HepG2 (cell line): ENCODE measurements around the gene ALKBH5. TPM values are rescaled to one million over a fixed set of nuclear protein-coding genes. Genes with fewer than 3 reads are reported as not detected.

Experiments
- ATAC-seq: fragments of 200-7000 bp; cut with Tn5 transposase; 3 replicates; pipeline ENCODE4 v1.9.1; 2020; ENCODE audit warnings: mild to moderate bottlenecking, moderate library complexity
- BruUV-seq: library from RNA; stranded (reverse); fragments of 400-500 nt; replicated peaks from 2 replicates; lab custom pipeline; 2021; lab: Mats Ljungman, UMichigan
- CTCF ChIA-PET: fragments of 300-600 bp; formaldehyde crosslinking; extraction: SDS; loops from one replicate; lab custom pipeline; 2021; ENCODE audit warnings: low total read pairs, inconsistent platforms, low intra/inter-chr PET ratio; lab: Yijun Ruan, JAX
- POLR2A ChIA-PET: fragments of 350-600 bp; sonication (Branson Sonifier 250); formaldehyde crosslinking; loops from one replicate; lab custom pipeline; 2020; ENCODE audit warnings: antibody characterized with exemption, inconsistent platforms; lab: Yijun Ruan, JAX
- DNase-seq: peaks from one replicate; pipeline ENCODE4 v3.0.0-alpha.2; 2015; ENCODE audit warnings: low spot score
- FAIRE-seq: peaks from 3 replicates; lab custom pipeline; 2011; peaks lifted over from hg19 to GRCh38; lab: Jason Lieb, UNC
- H2AFZ ChIP-seq: one replicate; pipeline ENCODE4 v1.6.1; 2011; ENCODE audit warnings: low read length, inconsistent platforms
- H3K27ac ChIP-seq: fragments of 300-600 bp; 3 replicates; pipeline ENCODE4 v1.8.0; 2011; ENCODE audit warnings: mixed run types, mild to moderate bottlenecking, mixed read lengths, low read length, inconsistent platforms; ENCODE audit not compliant: insufficient read depth; ENCODE audit errors: extremely low read length
- H3K27me3 ChIP-seq, 2 experiments: fragments of 200-600 bp in 1 of 2; 2 replicates in 1 of 2; 3 replicates in 1 of 2; pipeline versions ENCODE4 v1.6.0 to v1.8.0; 2011; ENCODE audit warnings: low read length in 2 of 2, mild to moderate bottlenecking in 2 of 2, moderate library complexity in 2 of 2, inconsistent platforms in 1 of 2; ENCODE audit not compliant: insufficient read depth in 2 of 2, control insufficient read depth in 1 of 2
- H3K36me3 ChIP-seq, 2 experiments: fragments of 200-600 bp in 1 of 2; replicated peaks in 1 of 2; 2 replicates in 1 of 2; 3 replicates in 1 of 2; pipeline versions ENCODE4 v1.5.1 to v1.8.0; 2011; ENCODE audit warnings: low read length in 2 of 2, inconsistent platforms in 1 of 2; ENCODE audit not compliant: insufficient read depth in 2 of 2, control insufficient read depth in 1 of 2
- H3K4me1 ChIP-seq: 2 replicates; pipeline ENCODE4 v1.5.1; 2012; ENCODE audit warnings: low read length, inconsistent platforms; ENCODE audit not compliant: insufficient read depth
- H3K4me2 ChIP-seq: 2 replicates; pipeline ENCODE4 v1.6.0; 2011; ENCODE audit warnings: low read depth, low read length, inconsistent platforms
- H3K4me3 ChIP-seq, 3 experiments: fragments of 200-600 bp in 1 of 3; sonication (generic), shearing (Covaris generic) in 1 of 3; replicated peaks in 1 of 3; 2 replicates each; pipeline ENCODE4 v1.5.1; 2011 to 2016; ENCODE audit warnings: low read length in 3 of 3, inconsistent platforms in 2 of 3, low read depth in 2 of 3, mild to moderate bottlenecking in 2 of 3, control low read depth in 1 of 3, mixed read lengths in 1 of 3; ENCODE audit not compliant: insufficient read depth in 1 of 3
- H3K79me2 ChIP-seq: one replicate; pipeline ENCODE4 v1.6.1; 2011; ENCODE audit warnings: low read length, inconsistent platforms; ENCODE audit not compliant: insufficient read depth
- H3K9ac ChIP-seq: 2 replicates; pipeline ENCODE4 v1.6.0; 2011; ENCODE audit warnings: mild to moderate bottlenecking, low read depth, low read length, inconsistent platforms; ENCODE audit not compliant: insufficient read depth
- H3K9me3 ChIP-seq: 2 replicates; pipeline ENCODE4 v1.5.1; 2012; ENCODE audit warnings: mild to moderate bottlenecking, low read length
- H4K20me1 ChIP-seq: 2 replicates; pipeline ENCODE4 v1.6.0; 2011; ENCODE audit warnings: inconsistent platforms, mild to moderate bottlenecking, low read length, moderate library complexity; ENCODE audit not compliant: insufficient read depth
- HNF4G ChIP-seq, 2 experiments: sonication (generic) in 1 of 2; formaldehyde crosslinking in 1 of 2; IDR thresholded peaks; 2 replicates each; pipeline versions ENCODE4 v1.4.0 to v1.6.1; 2011 to 2020; ENCODE audit warnings: borderline replicate concordance in 2 of 2, low read depth in 2 of 2, mild to moderate bottlenecking in 2 of 2, low read length in 1 of 2, missing genetic modification reagents in 1 of 2, moderate library complexity in 1 of 2
- LCORL ChIP-seq, 2 experiments: fragments of 450-650 bp in 1 of 2; sonication (generic) in 1 of 2; formaldehyde crosslinking in 1 of 2; IDR thresholded peaks; 2 replicates each; pipeline versions ENCODE4 v1.5.0 to v1.6.1; 2017 to 2020; ENCODE audit warnings: antibody characterized with exemption in 1 of 2, missing genetic modification reagents in 1 of 2
- WGBS: methylation state at CpG from one replicate; pipeline ENCODE4 v1.1.6; 2017; ENCODE audit warnings: low lambda C conversion rate; 5-methylcytosine and 5-hydroxymethylcytosine counted together
- in situ Hi-C: cut with HindIII; loops from 2 replicates; pipeline ENCODE4 v1.10.0; 2017; ENCODE audit warnings: low pct_unique_long_range_greater_than_20kb; ENCODE audit not compliant: extremely low pct_ligation_motif_present
- intact Hi-C: fragments of 100-400 bp; cut with micrococcal nuclease; formaldehyde crosslinking; loops from one replicate; pipeline ENCODE4 v1.10.0; 2022; ENCODE audit not compliant: unreplicated experiment
- polyA plus RNA-seq, 8 experiments: library from polyadenylated mRNA; depleted of rRNA in 3 of 8; stranded (reverse) in 7 of 8; unstranded in 1 of 8; fragments of >200 nt; fragmentation: Illumina TruSeq in 4 of 8; extraction: Trizol in 4 of 8; gene quantifications; 2 replicates each; pipeline versions ENCODE4 v1.2.1 to v1.2.3, GENCODE V29; 2011 to 2016; ENCODE audit warnings: low read depth in 4 of 8, missing spikeins in 1 of 8, mixed read lengths in 1 of 8; ENCODE audit not compliant: insufficient read depth in 1 of 8
- total RNA-seq, 5 experiments: library from RNA; depleted of rRNA; stranded (reverse); fragments of >200 nt; fragmentation: Illumina TruSeq; extraction: Trizol; gene quantifications; 2 replicates each; pipeline ENCODE4 v1.2.3, GENCODE V29; 2016; ENCODE audit warnings: low read depth in 1 of 5
- TF ChIP-seq, protein P1 (sequence below): sonication (generic); formaldehyde crosslinking; IDR thresholded peaks from 2 replicates; pipeline ENCODE4 v1.4.0; 2020; ENCODE audit warnings: missing genetic modification reagents
- TF ChIP-seq, protein P2 (sequence below): sonication (generic); formaldehyde crosslinking; IDR thresholded peaks from 2 replicates; pipeline ENCODE4 v1.5.0; 2020; ENCODE audit warnings: mild to moderate bottlenecking, missing genetic modification reagents, moderate library complexity

The ALKBH5 gene
- total and polyA plus RNA-seq, 2 of the 13 experiments (the other 11 are each of a cell fraction or from before 2014, with no cell fraction given) = 68.9 to 76.9 TPM

DNA sequence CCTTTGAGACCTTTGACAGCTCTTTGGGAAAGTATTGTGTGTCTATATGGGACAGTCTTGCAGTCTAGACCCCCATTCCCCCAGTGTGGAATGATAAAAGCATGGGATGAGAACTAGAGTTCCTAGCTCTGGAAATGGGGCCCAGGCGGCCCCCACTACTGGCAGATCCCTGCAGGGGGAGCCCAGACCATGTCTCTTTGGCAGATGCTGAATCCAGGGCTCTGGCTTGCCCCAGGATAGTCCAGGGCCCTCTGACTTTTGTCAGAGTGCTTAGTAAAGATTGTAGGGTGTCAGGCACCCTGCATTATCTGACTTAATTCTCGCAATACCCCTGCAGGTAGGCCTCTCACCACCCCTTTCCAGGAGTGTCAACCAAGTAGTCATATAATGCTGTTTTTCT, 8.3 kb downstream of the ALKBH5 start:
- DNase-seq (no peak), ATAC-seq (peak; percentile 56), FAIRE-seq (no peak)
- WGBS = 90% methylated on average over 2 of the region's 2 CpGs
- no peak for TF ChIP-seq HNF4G (IDR thresholded peaks at IDR 0.05; ENCODE audit: borderline replicate concordance, low read depth, low read length)
- no peak for TF ChIP-seq HNF4G (CRISPR knock-in tag; IDR thresholded peaks at IDR 0.05; ENCODE audit: borderline replicate concordance, low read depth)
- no peak for TF ChIP-seq LCORL (IDR thresholded peaks at IDR 0.05)
- no peak for TF ChIP-seq LCORL (CRISPR knock-in tag; IDR thresholded peaks at IDR 0.05)
- TF ChIP-seq, protein P1, sequence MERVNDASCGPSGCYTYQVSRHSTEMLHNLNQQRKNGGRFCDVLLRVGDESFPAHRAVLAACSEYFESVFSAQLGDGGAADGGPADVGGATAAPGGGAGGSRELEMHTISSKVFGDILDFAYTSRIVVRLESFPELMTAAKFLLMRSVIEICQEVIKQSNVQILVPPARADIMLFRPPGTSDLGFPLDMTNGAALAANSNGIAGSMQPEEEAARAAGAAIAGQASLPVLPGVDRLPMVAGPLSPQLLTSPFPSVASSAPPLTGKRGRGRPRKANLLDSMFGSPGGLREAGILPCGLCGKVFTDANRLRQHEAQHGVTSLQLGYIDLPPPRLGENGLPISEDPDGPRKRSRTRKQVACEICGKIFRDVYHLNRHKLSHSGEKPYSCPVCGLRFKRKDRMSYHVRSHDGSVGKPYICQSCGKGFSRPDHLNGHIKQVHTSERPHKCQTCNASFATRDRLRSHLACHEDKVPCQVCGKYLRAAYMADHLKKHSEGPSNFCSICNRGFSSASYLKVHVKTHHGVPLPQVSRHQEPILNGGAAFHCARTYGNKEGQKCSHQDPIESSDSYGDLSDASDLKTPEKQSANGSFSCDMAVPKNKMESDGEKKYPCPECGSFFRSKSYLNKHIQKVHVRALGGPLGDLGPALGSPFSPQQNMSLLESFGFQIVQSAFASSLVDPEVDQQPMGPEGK (CRISPR knock-in tag) = peak; percentile 34; the same call in 1 of the 2 replicates
- TF ChIP-seq, protein P2, sequence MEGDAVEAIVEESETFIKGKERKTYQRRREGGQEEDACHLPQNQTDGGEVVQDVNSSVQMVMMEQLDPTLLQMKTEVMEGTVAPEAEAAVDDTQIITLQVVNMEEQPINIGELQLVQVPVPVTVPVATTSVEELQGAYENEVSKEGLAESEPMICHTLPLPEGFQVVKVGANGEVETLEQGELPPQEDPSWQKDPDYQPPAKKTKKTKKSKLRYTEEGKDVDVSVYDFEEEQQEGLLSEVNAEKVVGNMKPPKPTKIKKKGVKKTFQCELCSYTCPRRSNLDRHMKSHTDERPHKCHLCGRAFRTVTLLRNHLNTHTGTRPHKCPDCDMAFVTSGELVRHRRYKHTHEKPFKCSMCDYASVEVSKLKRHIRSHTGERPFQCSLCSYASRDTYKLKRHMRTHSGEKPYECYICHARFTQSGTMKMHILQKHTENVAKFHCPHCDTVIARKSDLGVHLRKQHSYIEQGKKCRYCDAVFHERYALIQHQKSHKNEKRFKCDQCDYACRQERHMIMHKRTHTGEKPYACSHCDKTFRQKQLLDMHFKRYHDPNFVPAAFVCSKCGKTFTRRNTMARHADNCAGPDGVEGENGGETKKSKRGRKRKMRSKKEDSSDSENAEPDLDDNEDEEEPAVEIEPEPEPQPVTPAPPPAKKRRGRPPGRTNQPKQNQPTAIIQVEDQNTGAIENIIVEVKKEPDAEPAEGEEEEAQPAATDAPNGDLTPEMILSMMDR (CRISPR knock-in tag) = peak; percentile 24; the same call in 1 of the 2 replicates
- no TSS peak for BruUV-seq
- Histone ChIP-seq H3K4me1 (peaks cover 57% of the 10 kb centered on the region), H2AFZ (no peak overlapping the region), H3K4me3 (no peak overlapping the region), H3K4me2 (0 out of 2 replicates have a peak overlapping the region, but pooled peaks have one; percentile 71), H3K36me3 (peaks cover 19 to 59% of the 10 kb centered on the region in 2 experiments), H3K79me2 (peaks cover 90% of the 10 kb centered on the region), H3K9me3 (no peaks in the 10 kb centered on the region), H3K27ac (peak overlapping the region; percentile 67), H4K20me1 (peaks cover 57% of the 10 kb centered on the region), H3K27me3 (no peaks in the 10 kb centered on the region), H3K9ac (no peak overlapping the region)
- in situ Hi-C loops = no loop called here
- CTCF ChIA-PET = no interaction called here
- intact Hi-C loops = no loop called here
- POLR2A ChIA-PET = interaction anchor here (1.0 to 2.1 kb wide), 3 partner anchors 8 to 11 kb away, joined by 4 to 13 read pairs (median 5); partner anchors contain the start of gene ALKBH5
